HG03097 (cell line): ENCODE data around the gene IMPG2.

ENCODE experiments used
- ATAC-seq: cut with Tn5 transposase; IDR thresholded peaks from one replicate; pipeline ENCODE4 v1.9.1; 2021; ENCODE audit not compliant: unreplicated experiment, low FRiP score

Gene IMPG2

GRCh38 chr3:101189796-101190195 lies 130.6 kb downstream of the IMPG2 start:
- ATAC-seq, result no peak

- no peak for ATAC-seq
Observed at GRCh38 chr3:101189176-101189575, 131.2 kb downstream of the IMPG2 start.

GRCh38 chr3:101185341-101185740 lies 135.0 kb downstream of the IMPG2 start:
- no peak for ATAC-seq

- ATAC-seq, result no peak
Observed at GRCh38 chr3:101184111-101184510, 136.3 kb downstream of the IMPG2 start.

- no peak for ATAC-seq
Observed at GRCh38 chr3:101183151-101183550, 137.2 kb downstream of the IMPG2 start.

GRCh38 chr3:101182734-101183133 lies 137.6 kb downstream of the IMPG2 start:
- no peak for ATAC-seq

GRCh38 chr3:101181801-101182200 lies 138.6 kb downstream of the IMPG2 start:
- ATAC-seq, result no peak

GRCh38 chr3:101179637-101180036 lies 140.7 kb downstream of the IMPG2 start:
- ATAC-seq, result no peak

- no peak for ATAC-seq
Observed at GRCh38 chr3:101177577-101177976, 142.8 kb downstream of the IMPG2 start.
